Uterus (tissue), 2 donors: ENCODE results near the gene FAM120B.

Source experiments
- POLR2A ChIP-seq, 2 donors: fragments of 450-650 bp; IDR thresholded peaks; one replicate each; pipeline ENCODE4 v1.6.1; 2016; ENCODE audit warnings: antibody characterized with exemption in 2 of 2, mild to moderate bottlenecking in 1 of 2, moderate library complexity in 1 of 2
- TF ChIP-seq, protein P1 (sequence below), 4 experiments: fragments of 200-600 bp in 2 of 4; fragments of 450-650 bp in 2 of 4; sonication (generic) in 2 of 4; IDR thresholded peaks; one replicate each; pipeline ENCODE4 v1.5.1; 2016 to 2019; ENCODE audit warnings: antibody characterized with exemption in 4 of 4, mild to moderate bottlenecking in 2 of 4, moderate library complexity in 1 of 4

DNA sequence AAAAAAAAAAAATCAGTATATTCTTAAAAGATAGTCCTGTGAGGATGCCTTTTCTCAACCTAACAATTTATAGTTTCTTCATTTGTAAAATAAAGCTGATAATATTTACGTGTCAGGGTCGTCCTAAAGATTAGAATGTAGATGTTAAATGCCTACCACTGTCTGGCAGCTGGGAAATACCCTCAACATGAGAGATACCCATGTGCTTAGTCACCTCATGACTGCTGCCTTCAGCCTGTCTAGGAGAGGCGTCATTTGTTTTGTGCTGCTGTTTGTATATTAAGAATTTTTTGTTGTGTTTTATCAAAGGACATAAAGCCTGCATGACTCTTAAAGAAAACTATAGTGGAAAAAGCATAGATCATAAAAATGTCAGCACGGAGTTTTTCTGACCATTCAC lies 9.5 kb downstream of the FAM120B start:
- TF ChIP-seq POLR2A (IDR thresholded peaks at IDR 0.05): no peak
- TF ChIP-seq, protein P1, sequence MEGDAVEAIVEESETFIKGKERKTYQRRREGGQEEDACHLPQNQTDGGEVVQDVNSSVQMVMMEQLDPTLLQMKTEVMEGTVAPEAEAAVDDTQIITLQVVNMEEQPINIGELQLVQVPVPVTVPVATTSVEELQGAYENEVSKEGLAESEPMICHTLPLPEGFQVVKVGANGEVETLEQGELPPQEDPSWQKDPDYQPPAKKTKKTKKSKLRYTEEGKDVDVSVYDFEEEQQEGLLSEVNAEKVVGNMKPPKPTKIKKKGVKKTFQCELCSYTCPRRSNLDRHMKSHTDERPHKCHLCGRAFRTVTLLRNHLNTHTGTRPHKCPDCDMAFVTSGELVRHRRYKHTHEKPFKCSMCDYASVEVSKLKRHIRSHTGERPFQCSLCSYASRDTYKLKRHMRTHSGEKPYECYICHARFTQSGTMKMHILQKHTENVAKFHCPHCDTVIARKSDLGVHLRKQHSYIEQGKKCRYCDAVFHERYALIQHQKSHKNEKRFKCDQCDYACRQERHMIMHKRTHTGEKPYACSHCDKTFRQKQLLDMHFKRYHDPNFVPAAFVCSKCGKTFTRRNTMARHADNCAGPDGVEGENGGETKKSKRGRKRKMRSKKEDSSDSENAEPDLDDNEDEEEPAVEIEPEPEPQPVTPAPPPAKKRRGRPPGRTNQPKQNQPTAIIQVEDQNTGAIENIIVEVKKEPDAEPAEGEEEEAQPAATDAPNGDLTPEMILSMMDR (IDR thresholded peaks at IDR 0.05): no peak
